ENCODE measurements around the gene GATAD2B. TPM values are rescaled to one million over a fixed set of nuclear protein-coding genes. Genes with fewer than 3 reads are reported as not detected.

Gene GATAD2B
- total and polyA plus RNA-seq, 2 donors (not counting 3 experiments of a cell fraction or from before 2014, with no cell fraction given): 8.5 to 46.3 TPM

DNA sequence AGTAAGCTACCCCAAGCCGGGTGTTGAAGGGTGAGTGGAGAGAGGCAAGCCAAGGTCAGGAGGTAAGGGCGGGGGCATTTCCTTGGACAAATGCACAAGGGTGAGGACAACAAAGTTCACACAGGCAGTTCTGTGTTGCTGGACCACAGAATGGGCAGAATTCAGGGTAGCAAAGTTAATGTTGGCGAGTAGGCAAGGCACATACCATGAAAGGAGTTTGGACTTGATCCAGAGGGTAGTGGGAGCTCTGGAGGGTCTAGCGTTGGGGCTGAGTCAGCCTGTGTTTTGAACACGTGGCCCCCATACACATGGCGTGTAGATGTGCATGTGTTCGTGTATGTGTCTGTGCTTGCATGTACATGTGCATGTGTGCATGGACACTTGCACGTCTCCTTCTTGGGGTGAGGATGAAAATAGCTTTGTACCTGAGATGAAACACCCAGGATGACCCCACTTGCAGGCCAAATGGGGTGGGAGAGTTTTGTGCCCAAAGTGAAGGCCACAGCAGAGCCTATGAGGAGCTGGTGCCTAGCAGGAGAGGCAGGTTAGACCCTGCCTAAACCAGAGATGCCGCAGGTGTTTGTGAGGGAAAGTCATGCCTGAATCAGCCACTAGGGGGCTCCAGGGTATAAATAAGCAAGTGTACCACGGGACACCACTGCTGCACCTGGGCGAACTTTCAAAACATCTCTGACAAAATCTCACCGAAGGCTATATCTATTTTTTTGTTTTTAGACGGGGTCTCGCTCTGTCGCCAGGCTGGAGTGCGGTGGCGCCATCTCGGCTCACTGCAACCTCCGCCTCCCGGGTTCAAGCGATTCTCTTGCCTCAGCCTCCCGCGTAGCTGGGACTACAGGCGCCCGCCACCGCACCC lies 125.7 kb downstream of the GATAD2B start:
- no peak overlapping the region for H3K27ac ChIP-seq (ENCODE audit: insufficient read depth, low read depth, low read length)
- no peaks in the 10 kb centered on the region for H3K4me1 ChIP-seq (ENCODE audit: control insufficient read depth, extremely low read depth, insufficient read depth, low read length)
- H4K20me1 ChIP-seq (replicated peaks; ENCODE audit: control insufficient read depth, extremely low read depth, insufficient read depth, low read length): no peaks in the 10 kb centered on the region
- DNase-seq (ENCODE audit: low read depth, low spot score) (peak; percentile 58), FAIRE-seq (peak; percentile 89)
- intact Hi-C loops (cut with micrococcal nuclease) (loop anchor here (1.0 kb wide), 2 partner anchors 149 to 189 kb away; partner anchors contain the start of genes DENND4B and RAB13), dilution Hi-C loops (cut with MboI; ENCODE audit: extremely low pct_ligation_motif_present, low sequenced_read_pairs) (no loop called here)
- ChIA-PET POLR2A (interaction anchor here (1.4 kb wide), 1 partner anchor 190 kb away, joined by 4 read pairs; the partner anchor contains the start of gene RAB13), CTCF (interaction anchor here (0.6 to 4.1 kb wide), 14 partner anchors 10 to 475 kb away, joined by 3 to 65 read pairs (median 5); partner anchors contain the start of genes CREB3L4, DENND4B, JTB and RAB13)
- no peak overlapping the region for H3K9ac ChIP-seq (replicated peaks; ENCODE audit: extremely low read depth, insufficient read depth, low read length)
- TF ChIP-seq, protein P1, sequence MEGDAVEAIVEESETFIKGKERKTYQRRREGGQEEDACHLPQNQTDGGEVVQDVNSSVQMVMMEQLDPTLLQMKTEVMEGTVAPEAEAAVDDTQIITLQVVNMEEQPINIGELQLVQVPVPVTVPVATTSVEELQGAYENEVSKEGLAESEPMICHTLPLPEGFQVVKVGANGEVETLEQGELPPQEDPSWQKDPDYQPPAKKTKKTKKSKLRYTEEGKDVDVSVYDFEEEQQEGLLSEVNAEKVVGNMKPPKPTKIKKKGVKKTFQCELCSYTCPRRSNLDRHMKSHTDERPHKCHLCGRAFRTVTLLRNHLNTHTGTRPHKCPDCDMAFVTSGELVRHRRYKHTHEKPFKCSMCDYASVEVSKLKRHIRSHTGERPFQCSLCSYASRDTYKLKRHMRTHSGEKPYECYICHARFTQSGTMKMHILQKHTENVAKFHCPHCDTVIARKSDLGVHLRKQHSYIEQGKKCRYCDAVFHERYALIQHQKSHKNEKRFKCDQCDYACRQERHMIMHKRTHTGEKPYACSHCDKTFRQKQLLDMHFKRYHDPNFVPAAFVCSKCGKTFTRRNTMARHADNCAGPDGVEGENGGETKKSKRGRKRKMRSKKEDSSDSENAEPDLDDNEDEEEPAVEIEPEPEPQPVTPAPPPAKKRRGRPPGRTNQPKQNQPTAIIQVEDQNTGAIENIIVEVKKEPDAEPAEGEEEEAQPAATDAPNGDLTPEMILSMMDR (IDR thresholded peaks at IDR 0.05; ENCODE audit: extremely low read depth in 1 of 2, insufficient read depth in 1 of 2, low read depth in 1 of 2, low read length in 2 of 2): peak; percentile 68 to 81
- no peak for TF ChIP-seq POLR2AphosphoS5 (IDR thresholded peaks at IDR 0.05; ENCODE audit: insufficient read depth, low read depth, low read length)
- no peak for TF ChIP-seq POLR2A (IDR thresholded peaks at IDR 0.05; ENCODE audit: low read depth, low read length)
- TF ChIP-seq, protein P2, sequence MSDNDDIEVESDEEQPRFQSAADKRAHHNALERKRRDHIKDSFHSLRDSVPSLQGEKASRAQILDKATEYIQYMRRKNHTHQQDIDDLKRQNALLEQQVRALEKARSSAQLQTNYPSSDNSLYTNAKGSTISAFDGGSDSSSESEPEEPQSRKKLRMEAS (IDR thresholded peaks at IDR 0.05; ENCODE audit: insufficient read depth, insufficient read length): peak; percentile 65
- H2AFZ ChIP-seq (ENCODE audit: low read depth, low read length): no peak overlapping the region
- H3K36me3 ChIP-seq (ENCODE audit: control insufficient read depth in 2 of 2, extremely low read depth in 1 of 2, insufficient read depth in 2 of 2, low read length in 2 of 2): peaks cover 0 to 3% of the 10 kb centered on the region in 2 experiments
- TSS peak; percentile 12 for BruUV-seq (replicated peaks)
- H3K9me3 ChIP-seq (replicated peaks; ENCODE audit: control insufficient read depth, insufficient read depth, low read length): no peaks in the 10 kb centered on the region
- no peaks in the 10 kb centered on the region for H3K79me2 ChIP-seq (ENCODE audit: control insufficient read depth, insufficient read depth, low read length)
- H3K9me1 ChIP-seq (replicated peaks; ENCODE audit: control insufficient read depth, extremely low read depth, insufficient read depth, low read length): no peaks in the 10 kb centered on the region
- H3K4me2 ChIP-seq (ENCODE audit: insufficient read depth, low read length): no peak overlapping the region
- no peak overlapping the region for H3K4me3 ChIP-seq (replicated peaks in 1 of 3; ENCODE audit: insufficient read depth in 1 of 3, low read depth in 1 of 3, low read length in 3 of 3)
- H3K27me3 ChIP-seq (ENCODE audit: control insufficient read depth in 2 of 2, insufficient read depth in 2 of 2, low read length in 2 of 2): no peaks in the 10 kb centered on the region

All from endothelial cell of umbilical vein (primary cell).